ENCODE measurements around the gene LCE2B.
A peak's percentile ranks its signal among the peaks of the same experiment; 100 is the strongest.
"Not testable (repeated sequence)": the region's sequence is repeated elsewhere in the genome, so short reads cannot be mapped to it uniquely, and the experiment has no call there.

LCE2B gene, protein sequence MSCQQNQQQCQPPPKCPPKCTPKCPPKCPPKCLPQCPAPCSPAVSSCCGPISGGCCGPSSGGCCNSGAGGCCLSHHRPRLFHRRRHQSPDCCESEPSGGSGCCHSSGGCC

DNA sequence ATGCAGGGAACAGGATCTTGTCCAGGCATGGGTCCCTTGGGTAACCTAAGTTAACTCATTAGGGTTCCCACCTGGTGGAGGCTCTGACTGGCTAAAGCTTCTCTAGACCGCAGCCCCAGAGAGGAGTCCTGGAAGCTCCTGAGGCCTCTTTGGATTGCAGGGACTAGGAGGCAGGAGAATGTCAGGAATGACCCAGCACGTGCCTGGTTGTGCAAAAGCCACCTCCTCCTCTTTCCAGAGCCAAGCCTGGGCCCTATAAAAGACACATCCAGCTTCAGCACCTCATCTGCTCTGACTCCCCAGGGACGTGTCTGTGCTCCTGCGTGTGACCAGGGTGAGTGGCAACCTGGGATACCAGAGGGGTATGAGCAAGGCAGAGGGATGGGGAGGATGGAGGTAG lies at the start of gene LCE2B:
Gene LCE2B (plus strand): TSS at position 301 of the 400 bp plus-strand sequence. CDS start 721 bp downstream, outside the sequence.
- DNase-seq (ENCODE audit: low spot score): not testable (repeated sequence)

DNA sequence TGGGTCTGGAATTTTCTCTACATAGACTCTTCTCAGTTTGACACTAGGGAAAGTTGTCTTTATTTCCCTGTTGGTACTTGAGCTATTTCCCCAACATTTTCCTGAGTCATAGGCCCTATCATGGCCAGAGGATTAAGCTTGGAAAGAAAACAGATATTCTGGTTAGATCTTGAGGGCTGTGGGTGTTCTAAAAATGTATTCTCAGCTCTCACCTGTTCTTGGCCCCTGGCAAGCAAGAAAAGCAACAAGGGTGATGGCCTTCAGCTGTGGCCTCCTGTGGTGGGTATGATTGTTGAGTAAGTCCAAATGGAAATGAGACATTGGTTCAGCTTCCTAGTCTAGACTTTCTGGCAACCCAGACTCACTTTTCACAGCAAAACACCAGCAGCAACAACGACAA lies 45.6 kb upstream of the LCE2B start:
- DNase-seq (ENCODE audit: low spot score): no peak

DNA sequence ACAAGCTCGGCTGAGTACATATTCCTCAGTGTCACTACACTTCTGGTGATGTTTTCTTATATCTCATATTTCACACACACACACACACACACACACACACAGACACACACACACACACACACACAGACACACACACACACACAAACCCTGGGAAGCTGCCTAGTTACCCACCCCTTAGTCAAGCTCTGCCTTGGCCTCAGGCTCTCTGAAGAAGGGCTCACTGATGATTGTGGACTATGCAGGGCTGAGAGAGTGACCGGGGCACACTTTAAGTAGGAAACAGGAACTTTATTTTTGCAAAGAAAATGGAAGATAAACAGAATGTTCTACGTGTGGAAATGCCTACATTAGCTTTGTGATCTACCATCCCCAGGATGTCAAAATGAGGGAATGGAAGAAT lies 42.0 kb upstream of the LCE2B start:
- DNase-seq (ENCODE audit: low spot score): no peak

DNA sequence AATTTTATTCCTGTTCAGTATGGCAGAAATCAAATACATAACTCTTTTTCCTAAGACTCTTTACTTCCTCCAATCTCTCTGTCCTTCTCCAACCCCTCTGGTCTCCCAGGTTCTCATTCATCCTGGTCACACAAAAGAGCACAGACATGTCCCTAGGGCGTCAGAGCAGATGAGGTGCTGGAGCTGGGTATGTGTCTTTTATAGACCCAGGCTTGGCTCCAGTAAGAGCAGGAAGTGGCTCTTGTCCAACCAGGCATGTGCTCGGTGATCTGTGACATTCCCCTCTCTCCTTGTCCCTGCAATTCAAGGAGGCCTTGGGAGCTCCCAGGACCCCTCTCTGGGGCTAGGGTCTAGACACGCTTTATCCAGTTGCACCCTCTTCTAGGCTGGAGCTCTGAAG lies 40.8 kb upstream of the LCE2B start:
- no peak for DNase-seq (ENCODE audit: low spot score)

DNA sequence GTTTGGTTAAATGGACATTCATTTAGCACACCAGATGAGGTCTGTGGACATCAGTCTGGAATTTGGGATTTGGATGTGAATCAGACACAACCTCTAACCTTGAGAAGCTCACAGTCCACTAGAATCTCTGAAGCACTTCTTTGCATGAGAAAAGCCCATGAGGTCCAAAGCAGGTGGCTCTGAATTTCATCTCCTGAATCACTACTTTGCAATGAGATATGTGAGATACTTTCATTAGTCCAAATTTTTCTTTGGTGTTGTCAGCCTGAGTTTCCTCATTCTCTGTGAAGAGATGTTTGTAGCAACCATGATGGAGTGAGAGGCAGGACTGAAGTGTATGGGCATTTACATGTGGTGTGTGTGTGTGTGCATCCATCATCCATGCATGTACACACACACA lies 39.3 kb upstream of the LCE2B start:
- no peak for DNase-seq (ENCODE audit: low spot score)

DNA sequence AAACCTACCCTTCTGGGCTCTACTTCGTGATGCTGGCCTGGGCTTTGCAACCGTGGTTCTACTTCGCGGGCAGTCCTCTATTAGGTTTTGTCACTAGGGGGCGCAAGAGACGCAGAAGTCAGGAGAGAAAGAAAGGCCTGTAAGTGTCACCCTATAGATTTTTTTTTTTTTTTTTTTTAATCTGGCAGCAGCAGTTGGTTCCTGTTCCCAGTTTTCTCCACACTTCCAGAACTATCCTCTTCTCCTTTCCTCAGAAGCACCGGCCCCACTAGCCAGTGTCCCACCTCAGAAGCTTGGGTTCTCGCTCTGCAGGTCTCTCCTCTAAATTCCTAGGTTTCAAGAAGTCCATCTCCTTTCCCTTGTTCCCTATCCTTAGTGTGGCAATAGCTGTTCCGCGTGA lies 31.8 kb upstream of the LCE2B start:
- peak; percentile 46 for DNase-seq (ENCODE audit: low spot score)

DNA sequence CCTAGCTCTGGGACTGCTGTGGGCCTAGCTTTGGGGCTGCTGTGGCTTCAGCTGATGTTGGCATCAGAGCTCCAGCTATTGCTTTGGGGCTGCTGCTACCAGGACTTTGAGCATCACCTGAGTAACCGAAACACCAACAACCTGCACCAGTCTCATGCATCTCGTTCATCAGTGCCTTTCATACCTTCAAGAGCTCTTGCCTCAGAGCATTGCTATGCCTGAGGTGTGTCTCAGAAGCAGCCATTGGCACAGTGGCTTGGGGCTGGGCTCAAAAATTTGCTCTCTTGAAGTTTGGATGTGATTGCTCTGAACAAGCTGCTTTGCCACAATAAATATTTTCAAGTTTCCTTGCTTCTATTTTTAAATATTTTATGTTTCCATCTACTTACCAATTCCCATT lies 29.5 kb upstream of the LCE2B start:
- no peak for DNase-seq (ENCODE audit: low spot score)

DNA sequence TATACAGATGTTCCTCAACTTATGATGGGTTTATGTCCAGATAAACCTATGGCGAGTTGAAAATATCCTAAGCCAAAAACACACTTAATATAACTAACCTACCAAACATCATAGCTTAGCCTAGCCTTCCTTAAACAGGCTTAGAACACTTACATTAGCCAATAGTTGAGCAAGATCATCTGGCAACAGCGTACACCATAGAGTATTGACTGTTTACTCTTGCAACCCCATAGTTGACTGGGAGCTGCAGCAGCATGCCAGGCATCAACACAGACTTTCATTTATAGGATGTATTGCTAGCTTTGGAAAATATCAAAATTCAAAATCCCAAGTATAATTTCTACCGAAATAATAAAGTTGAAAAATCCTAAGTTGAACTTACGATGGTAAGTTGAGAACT lies 28.2 kb upstream of the LCE2B start:
- DNase-seq (ENCODE audit: low spot score): no peak

DNA sequence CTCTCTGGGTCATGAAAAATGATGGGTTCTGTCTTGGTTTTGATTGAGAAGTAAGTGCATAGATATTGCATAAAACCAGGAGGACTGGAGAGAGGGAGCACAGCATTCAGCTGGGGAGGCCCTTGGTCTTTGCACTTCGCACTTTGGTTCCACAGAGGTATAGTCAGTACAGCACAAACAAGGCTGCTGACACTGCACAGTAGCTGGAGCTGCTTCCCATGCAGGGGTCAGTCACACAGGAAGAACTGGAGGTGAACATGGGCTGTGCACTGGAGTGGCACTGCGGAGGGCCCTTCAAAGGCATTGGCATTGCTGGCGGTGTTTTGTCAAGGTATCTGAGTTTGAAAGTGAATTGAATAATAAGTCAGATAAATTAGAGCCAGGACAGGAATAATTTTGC lies 27.3 kb upstream of the LCE2B start:
- no peak for DNase-seq (ENCODE audit: low spot score)

DNA sequence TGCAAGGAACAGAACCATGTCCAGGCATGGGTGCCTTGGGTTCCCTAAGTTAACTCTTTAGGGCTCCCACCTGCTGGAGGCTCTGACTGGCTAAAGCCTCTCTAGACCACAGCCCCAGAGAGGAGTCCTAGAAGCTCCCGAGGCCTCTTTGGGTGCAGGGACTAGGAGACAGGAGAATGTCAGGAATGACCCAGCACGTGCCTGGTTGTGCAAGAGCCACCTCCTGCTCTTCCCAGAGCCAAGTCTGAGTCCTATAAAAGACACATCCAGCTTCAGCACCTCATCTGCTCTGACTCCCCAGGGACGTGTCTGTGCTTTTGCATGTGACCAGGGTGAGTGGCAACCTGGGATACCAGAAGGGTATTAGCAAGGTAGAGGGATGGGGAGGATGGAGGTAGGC lies 22.8 kb upstream of the LCE2B start, which contains the start of gene LCE2D:
Gene LCE2D (plus strand): TSS at position 283 of the 400 bp plus-strand sequence. CDS start 726 bp downstream, outside the sequence.
- no peak for DNase-seq (ENCODE audit: low spot score)

DNA sequence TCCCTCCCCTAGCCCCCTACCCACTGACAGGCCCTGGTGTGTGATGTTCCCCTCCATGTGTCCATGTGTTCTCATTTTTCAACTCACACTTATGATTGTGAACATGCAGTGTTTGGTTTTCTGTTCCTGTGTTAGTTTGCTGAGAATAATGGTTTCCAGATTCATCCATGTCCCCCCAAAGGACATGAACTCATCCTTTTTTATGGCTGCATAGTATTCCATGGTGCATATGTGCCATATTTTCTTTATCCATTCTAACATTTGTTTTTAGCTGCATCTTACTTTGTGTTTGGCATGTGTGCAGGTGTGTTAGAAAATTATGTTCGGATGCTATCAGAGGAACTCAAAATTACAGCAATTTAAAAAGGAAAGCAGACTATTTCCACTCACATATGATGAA lies 19.8 kb upstream of the LCE2B start:
- not testable (repeated sequence) for DNase-seq (ENCODE audit: low spot score)

DNA sequence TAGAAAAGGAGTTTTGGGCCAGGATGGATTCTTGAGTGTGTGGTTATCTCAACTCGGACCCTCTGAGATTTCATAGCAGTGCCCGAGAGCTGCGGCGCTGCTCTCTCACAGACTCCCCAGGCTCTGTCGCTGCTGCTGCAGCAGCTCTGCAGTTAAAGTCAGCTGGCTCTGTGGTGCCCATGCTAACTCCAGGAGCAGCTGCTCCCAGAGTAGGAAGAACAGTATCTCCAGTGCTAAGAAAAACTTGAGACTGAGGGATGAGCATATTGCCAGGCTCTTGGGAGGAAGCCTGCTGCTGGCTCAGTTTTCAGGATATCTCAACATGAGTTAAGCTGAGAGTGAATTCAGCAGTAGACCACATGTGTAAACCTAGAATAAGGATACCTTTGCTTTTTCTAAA lies 18.3 kb upstream of the LCE2B start:
- DNase-seq (ENCODE audit: low spot score): no peak

DNA sequence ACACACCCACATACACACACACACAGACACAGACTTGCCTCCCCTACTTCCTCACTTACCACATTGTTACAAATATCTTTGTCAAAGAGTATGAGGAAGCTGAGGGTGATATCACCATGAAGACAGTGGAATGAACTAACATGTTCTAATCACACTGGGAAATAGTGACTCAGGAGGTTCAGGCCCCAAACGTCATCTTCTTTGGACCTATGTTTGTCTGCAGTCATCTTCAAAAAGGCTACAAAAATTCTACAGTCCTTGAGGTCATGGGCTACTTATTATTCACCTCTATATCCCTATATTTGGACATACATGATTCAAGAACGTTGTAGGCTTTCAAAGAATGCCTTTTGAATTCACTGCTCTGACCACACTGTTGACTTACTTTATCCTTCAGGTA lies 12.9 kb upstream of the LCE2B start:
- DNase-seq (ENCODE audit: low spot score): no peak

DNA sequence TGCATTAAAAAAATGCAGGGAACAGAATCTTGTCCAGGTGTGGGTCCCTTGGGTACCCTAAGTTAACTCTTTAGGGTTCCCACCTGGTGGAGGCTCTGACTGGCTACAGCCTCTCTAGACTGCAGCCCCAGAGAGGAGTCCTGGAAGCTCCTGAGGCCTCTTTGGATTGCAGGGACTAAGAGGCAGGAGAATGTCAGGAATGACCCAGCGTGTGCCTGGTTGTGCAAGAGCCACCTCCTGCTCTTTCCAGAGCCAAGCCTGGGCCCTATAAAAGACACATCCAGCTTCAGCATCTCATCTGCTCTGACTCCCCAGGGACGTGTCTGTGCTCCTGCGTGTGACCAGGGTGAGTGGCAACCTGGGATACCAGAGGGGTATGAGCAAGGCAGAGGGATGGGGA lies 10.9 kb upstream of the LCE2B start, which contains the start of gene LCE2C:
Gene LCE2C (plus strand): TSS at position 297 of the 400 bp plus-strand sequence. CDS start 737 bp downstream, outside the sequence.
- not testable (repeated sequence) for DNase-seq (ENCODE audit: low spot score)

DNA sequence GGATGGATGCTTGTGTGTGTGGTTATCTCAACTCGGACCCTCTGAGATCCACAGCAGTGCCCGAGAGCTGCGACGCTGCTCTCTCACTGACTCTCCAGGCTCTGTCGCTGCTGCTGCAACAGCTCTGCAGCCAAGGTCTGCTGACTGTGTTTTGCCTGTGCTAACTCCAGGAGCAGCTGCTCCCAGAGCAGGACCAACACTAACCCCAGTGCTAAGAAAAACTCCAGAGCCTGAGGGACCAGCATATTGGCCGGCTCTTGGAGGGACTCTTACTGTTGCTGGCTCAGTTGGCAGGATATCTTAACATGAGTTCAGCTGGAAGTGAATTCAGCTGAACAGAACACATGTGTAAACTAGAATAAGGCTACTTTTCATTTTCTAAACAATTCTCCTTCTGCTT lies 6.5 kb upstream of the LCE2B start:
- no peak for DNase-seq (ENCODE audit: low spot score)

DNA sequence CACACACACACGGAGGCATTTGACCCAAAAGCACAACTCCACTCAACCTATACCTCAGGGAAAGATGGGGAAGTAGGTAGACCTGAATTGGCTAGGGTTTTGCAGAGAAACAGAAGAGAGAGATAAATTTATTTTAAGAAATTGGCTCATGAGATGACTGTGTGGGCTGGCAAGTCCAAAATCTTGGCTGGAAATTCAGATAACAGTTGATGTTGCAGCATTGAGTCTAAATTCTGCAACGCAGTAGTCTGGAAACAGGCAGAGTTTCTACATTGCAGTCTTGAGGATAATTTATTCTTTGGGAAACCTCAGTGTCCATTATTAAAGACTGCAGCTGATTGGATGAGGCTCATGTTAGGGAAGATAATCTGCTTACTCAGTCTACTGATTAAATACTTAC lies 4.3 kb upstream of the LCE2B start:
- DNase-seq (ENCODE audit: low spot score): no peak

DNA sequence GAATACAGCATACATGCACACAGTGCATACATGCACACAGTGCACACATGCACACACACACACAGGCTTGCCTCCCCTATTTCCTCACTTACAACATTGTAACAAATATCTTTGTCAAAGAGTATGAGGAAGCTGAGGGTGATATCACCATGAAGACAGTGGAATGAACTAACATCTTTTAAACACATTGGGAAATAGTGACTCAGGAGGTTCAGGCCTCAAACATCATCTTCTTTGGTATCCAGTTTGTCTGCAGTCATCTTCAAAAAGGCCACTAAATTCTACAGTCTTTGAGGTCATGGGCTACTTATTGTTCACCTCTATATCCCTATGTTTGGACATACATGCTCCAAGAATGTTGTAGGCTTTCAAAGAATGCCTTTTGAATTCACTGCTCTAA lies 2.1 kb upstream of the LCE2B start:
- DNase-seq (ENCODE audit: low spot score): no peak

DNA sequence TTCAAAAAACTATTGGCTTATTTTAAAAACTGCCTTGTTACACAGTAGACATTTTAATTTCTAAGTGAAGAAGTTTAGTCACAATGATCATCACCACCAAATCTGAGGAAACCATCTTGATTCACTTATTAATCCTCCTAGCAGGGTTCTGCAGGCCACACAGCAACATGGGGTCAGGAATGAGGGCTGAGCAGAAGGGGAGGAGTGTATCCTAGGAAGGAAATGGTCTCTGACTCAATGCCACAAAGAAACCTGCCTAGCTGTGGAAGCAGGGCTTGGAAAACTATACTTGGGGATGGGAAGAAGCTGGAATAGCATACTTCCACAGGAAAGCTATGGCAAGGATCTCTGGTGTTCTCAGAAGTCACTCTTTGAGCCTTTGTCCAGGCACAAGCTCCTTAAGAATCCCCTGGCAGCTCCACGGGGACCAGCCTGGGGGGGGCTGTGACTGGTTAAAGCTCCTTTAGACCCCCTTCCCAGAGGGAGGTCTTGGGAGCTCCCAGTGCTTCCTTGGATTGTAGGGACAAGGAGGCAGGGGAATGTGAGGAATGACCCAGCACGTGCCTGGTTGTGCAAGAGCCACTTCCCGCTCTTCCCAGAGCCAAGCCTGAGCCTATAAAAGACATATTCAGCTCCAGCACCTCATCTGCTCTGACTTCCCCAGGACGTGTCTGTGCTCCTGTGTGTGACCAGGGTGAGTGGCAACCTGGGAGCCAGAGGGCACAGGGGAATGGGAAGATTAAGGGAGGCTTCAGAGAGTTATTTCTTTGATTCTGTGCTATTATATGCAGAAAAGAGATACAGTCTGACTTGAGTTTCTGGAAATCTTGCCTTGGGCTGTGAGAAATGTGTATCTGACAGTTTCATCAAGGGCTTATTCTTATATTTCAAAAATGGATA lies 12.0 kb downstream of the LCE2B start, which contains the start of gene LCE2A:
Gene LCE2A (plus strand): TSS at position 645 of the 900 bp plus-strand sequence. CDS start 557 bp downstream, outside the sequence.
- DNase-seq (ENCODE audit: low spot score): no peak

DNA sequence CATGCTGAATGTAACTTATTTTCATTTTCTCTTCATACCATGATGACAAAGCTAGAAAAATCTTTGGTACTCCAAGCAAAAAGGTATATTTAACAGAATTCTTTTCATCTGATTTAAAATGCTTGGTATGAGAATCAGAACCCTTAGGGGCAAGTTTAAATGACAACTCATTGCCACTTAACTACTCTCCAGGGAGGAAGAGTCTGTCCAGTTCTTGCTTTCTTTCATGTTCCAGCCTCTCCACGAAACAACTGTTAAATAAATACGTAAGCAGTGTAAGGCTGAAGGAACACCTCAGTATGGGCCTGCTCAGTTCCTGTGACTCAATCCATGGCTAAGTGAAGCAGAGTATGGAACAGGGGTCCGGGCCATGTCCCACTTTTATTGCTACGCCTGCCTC lies 13.8 kb downstream of the LCE2B start:
- no peak for DNase-seq (ENCODE audit: low spot score)

DNA sequence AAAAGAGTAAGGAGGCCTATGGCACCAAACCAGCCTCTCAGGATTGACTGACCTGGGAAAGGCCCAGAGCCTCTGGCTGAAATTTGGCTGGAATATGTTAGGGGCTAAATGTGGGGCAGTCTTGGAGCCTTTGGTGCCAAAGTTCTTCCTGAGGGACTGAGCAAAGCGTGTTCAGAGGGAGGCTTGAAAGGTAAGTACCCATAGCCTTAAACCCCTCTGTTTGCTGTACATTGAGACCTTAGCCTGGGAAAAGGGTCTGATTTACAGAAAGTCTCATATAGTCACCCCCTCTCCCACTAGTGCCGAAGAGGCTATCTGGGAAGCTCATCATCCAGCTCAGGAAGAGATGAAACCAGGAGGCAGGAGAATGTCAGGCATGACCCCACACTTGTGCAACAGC lies 21.9 kb downstream of the LCE2B start, which contains the start of gene LCE4A:
Gene LCE4A (plus strand): TSS at position 301 of the 400 bp plus-strand sequence. CDS start 916 bp downstream, outside the sequence.
- no peak for DNase-seq (ENCODE audit: low spot score)

DNA sequence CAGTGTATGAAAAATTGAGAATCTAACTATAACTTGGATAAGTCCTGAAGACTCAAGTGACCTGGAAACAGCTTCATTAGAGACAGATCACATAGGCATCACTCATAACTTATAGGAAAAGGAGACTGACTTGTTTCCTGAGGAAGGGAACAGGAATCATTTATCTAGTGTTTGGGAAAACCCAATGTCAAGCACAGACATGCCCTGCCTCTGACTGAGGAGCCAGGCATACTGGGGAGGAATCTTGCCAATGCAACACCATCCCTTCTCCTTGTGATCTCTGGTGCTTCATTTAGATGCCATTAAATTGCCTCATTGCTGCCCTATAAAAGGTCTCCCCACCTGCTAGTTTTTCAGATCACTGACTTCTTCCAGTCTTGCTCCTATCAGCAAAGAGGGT lies 32.3 kb downstream of the LCE2B start:
- no peak for DNase-seq (ENCODE audit: low spot score)

DNA sequence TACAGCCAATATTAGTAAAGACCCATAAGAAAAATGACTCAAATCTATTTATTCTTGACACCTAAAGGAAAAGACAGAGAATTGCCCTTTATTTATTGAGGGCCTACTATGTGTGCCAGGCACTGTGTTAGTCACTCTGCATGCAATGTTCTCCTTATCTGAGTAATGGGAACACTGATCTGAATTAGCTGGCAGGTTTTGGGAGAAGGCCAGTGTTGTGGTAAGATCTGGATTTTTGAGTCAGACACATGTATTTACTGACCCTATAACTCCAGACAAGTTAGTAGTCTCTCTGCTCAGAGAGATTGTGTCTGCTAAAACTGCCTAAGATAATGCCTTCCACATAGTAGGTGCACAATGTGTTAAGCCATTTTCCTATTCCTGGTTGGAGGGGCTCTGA lies 39.3 kb downstream of the LCE2B start:
- no peak for DNase-seq (ENCODE audit: low spot score)

DNA sequence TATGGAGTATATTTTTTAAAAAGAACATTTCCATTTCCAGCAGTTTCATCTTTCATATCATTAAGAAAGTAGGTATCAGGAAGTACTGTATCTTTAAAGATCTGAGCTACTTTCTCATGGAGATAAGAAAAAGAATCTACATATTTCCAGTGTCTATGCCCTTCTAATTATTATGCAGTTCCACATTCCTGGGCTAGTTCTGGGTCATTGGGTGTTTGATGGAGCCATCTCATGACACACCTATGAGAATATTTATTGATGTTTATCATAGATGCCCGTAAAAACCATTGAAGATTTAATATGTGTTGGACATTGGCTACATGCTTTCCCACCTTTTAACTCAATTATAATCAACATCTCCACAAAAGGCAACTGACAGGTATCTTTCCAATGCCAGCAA lies 43.1 kb downstream of the LCE2B start:
- no peak for DNase-seq (ENCODE audit: low spot score)

All from AG08395 (cell line).